BJ (cell line): ENCODE data around the gene ALDH3B2. TPM values are rescaled to one million over a fixed set of nuclear protein-coding genes. Genes with fewer than 3 reads are reported as not detected.
A peak's percentile ranks its signal among the peaks of the same experiment; 100 is the strongest.
"Not testable (repeated sequence)": the region's sequence is repeated elsewhere in the genome, so short reads cannot be mapped to it uniquely, and the experiment has no call there.

ENCODE experiments used
- CTCF ChIA-PET: fragments of 350-600 bp; formaldehyde crosslinking; extraction: SDS; loops from one replicate; lab custom pipeline; 2021; ENCODE audit warnings: antibody characterized with exemption, inconsistent platforms; lab: Yijun Ruan, JAX
- POLR2A ChIA-PET: fragments of 300-600 bp; sonication (Branson Sonifier 250); formaldehyde crosslinking; extraction: SDS; loops from one replicate; lab custom pipeline; 2021; ENCODE audit warnings: antibody characterized with exemption; lab: Charles Lee
- DNase-seq: peaks from one replicate; pipeline ENCODE4 v3.0.0-alpha.2; 2011; ENCODE audit warnings: low read depth
- H3K27me3 ChIP-seq: 2 replicates; pipeline ENCODE4 v1.6.0; 2011; ENCODE audit warnings: low read length; ENCODE audit not compliant: control insufficient read depth, insufficient read depth
- H3K36me3 ChIP-seq: 2 replicates; pipeline ENCODE4 v1.5.1; 2011; ENCODE audit warnings: low read length; ENCODE audit not compliant: control insufficient read depth, insufficient read depth
- H3K4me3 ChIP-seq: 2 replicates; pipeline ENCODE4 v1.5.1; 2011; ENCODE audit warnings: low read depth, mild to moderate bottlenecking, control low read depth, low read length
- polyA minus RNA-seq: library from RNA; depleted of rRNA, polyadenylated mRNA; stranded (reverse); fragments of >200 nt; gene quantifications from 2 replicates; pipeline ENCODE4 v1.2.3, GENCODE V29; 2011; rRNA and poly(A)+ RNA removed
- polyA plus RNA-seq: library from polyadenylated mRNA; depleted of rRNA; stranded (reverse); fragments of >200 nt; gene quantifications from 2 replicates; pipeline ENCODE4 v1.2.3, GENCODE V29; 2011; rRNA removed
- TF ChIP-seq, protein P1 (sequence below): IDR thresholded peaks from 2 replicates; pipeline ENCODE4 v1.5.1; 2011; ENCODE audit warnings: low read depth, mild to moderate bottlenecking, control low read depth, inconsistent platforms, low read length, moderate library complexity; ENCODE audit not compliant: insufficient read depth

The ALDH3B2 gene, protein sequence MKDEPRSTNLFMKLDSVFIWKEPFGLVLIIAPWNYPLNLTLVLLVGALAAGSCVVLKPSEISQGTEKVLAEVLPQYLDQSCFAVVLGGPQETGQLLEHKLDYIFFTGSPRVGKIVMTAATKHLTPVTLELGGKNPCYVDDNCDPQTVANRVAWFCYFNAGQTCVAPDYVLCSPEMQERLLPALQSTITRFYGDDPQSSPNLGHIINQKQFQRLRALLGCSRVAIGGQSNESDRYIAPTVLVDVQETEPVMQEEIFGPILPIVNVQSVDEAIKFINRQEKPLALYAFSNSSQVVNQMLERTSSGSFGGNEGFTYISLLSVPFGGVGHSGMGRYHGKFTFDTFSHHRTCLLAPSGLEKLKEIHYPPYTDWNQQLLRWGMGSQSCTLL
- polyA plus RNA-seq (not detected in 2 replicates), polyA minus RNA-seq (not detected in 2 replicates)

- H3K36me3 ChIP-seq, result no peaks in the 10 kb centered on the region
- H3K27me3 ChIP-seq, result peaks cover 5% of the 10 kb centered on the region
- DNase-seq, result no peak
- no peak within 1 kb of the TSS for H3K4me3 ChIP-seq
- TF ChIP-seq, protein P1, sequence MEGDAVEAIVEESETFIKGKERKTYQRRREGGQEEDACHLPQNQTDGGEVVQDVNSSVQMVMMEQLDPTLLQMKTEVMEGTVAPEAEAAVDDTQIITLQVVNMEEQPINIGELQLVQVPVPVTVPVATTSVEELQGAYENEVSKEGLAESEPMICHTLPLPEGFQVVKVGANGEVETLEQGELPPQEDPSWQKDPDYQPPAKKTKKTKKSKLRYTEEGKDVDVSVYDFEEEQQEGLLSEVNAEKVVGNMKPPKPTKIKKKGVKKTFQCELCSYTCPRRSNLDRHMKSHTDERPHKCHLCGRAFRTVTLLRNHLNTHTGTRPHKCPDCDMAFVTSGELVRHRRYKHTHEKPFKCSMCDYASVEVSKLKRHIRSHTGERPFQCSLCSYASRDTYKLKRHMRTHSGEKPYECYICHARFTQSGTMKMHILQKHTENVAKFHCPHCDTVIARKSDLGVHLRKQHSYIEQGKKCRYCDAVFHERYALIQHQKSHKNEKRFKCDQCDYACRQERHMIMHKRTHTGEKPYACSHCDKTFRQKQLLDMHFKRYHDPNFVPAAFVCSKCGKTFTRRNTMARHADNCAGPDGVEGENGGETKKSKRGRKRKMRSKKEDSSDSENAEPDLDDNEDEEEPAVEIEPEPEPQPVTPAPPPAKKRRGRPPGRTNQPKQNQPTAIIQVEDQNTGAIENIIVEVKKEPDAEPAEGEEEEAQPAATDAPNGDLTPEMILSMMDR, result no peak
- POLR2A ChIA-PET, result no interaction called here
- CTCF ChIA-PET, result interaction anchor here (2.7 kb wide), 1 partner anchor 15 kb away, joined by 11 read pairs; no protein-coding TSS in a partner anchor
These were observed at the start of gene ALDH3B2 for GRCh38 chr11:67674442-67674871. Gene ALDH3B2, minus strand, starts transcription at chr11:67674623. Its CDS starts 7,688 bp downstream, at chr11:67666935.

- H3K4me3 ChIP-seq, CTCF ChIA-PET, POLR2A ChIA-PET, H3K36me3 ChIP-seq, H3K27me3 ChIP-seq, DNase-seq: not testable (repeated sequence)
These were observed 48.6 kb upstream of the ALDH3B2 start for GRCh38 chr11:67723036-67723435.

DNA sequence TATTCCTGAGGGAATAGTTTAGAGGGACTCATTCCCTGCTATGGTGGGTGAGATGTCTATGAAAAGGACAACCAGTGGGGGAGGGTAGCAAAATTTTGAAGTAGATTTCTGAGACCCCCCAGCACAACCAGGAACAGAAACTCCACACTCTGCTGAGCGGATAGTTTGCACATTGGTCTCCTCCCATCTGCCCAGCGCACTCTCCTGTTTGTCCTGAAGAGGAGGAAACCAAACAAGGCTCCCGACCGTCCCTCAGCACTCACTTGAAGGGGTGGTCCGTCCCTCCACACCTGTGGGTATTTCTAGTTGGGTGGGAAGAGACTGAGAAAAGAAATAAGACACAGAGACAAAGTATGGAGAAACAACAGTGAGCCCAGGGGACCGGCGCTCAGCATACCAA, 41.8 kb upstream of the ALDH3B2 start:
- DNase-seq, H3K27me3 ChIP-seq, CTCF ChIA-PET, POLR2A ChIA-PET, H3K4me3 ChIP-seq, H3K36me3 ChIP-seq: not testable (repeated sequence)

GRCh38 chr11:67715801-67716200, 41.4 kb upstream of the ALDH3B2 start:
- POLR2A ChIA-PET, H3K36me3 ChIP-seq, H3K27me3 ChIP-seq, CTCF ChIA-PET, DNase-seq, H3K4me3 ChIP-seq: not testable (repeated sequence)

GRCh38 chr11:67713892-67714509, 39.6 kb upstream of the ALDH3B2 start:
- POLR2A ChIA-PET, H3K4me3 ChIP-seq, DNase-seq, H3K36me3 ChIP-seq, H3K27me3 ChIP-seq: not testable (repeated sequence)
- TF ChIP-seq, protein P1, result peak; percentile 30; the same call in 1 of the 2 replicates
- CTCF ChIA-PET, result interaction anchor here (0.6 to 0.9 kb wide), 2 partner anchors 10 to 85 kb away, joined by 3 read pairs; partner anchors contain the start of gene NUDT8

- DNase-seq, H3K27me3 ChIP-seq, POLR2A ChIA-PET, CTCF ChIA-PET, H3K36me3 ChIP-seq, H3K4me3 ChIP-seq: not testable (repeated sequence)
These were observed 37.3 kb upstream of the ALDH3B2 start for GRCh38 chr11:67711676-67712075.

DNA sequence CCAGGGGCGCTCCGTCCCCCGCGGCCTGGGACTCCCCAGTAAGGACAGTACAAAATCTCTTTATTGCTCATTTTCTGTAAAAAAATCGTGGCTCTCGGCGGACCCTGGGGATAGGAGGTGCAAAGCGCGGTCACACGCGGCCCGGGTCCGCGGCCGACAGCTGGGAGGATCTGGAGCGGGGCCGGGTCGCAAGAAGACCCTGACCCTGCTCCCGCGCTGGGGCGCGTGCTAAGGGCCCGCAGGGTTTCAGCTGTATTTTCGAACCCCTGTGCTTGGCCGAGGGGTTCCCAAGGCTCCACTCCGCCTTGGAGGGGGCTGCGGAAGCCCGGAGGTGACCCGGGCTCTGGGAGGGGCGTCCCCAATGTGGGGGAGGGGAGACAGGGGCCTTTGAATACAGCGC, 36.8 kb upstream of the ALDH3B2 start:
- DNase-seq, H3K4me3 ChIP-seq, CTCF ChIA-PET, H3K27me3 ChIP-seq, H3K36me3 ChIP-seq, POLR2A ChIA-PET: not testable (repeated sequence)

DNA sequence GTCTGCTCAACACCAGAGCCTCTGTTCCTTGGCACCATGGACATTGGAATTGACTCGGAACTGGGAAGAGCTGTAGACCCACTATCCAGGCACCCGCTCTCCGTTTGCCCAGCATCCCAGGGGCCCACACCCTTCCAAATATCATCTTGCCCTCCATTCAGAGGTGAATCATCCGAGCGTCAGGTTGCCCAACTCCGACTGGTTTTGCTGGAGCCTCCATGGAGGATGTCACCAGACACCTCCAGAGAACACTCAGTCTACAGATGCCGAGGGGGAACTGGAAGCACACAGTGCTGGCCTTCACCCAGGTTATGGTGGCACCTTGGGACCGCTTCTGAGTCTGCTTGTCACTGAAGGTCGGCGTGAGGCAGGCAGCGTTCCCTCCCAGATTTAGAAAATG, 35.4 kb upstream of the ALDH3B2 start:
- DNase-seq, CTCF ChIA-PET, H3K4me3 ChIP-seq, H3K27me3 ChIP-seq, POLR2A ChIA-PET, H3K36me3 ChIP-seq: not testable (repeated sequence)
